GM06990 (cell line): ENCODE measurements around the gene CPT2.

Experiments used
- DNase-seq: peaks from one replicate; pipeline ENCODE4 v3.0.0-alpha.2; 2011; ENCODE audit not compliant: insufficient read length; ENCODE audit errors: extremely low read depth
- H3K27me3 ChIP-seq: replicated peaks from 2 replicates; pipeline ENCODE4 v1.6.0; 2011; ENCODE audit warnings: low read length; ENCODE audit not compliant: control insufficient read depth, insufficient read depth
- H3K36me3 ChIP-seq: 2 replicates; pipeline ENCODE4 v1.5.1; 2011; ENCODE audit warnings: low read length; ENCODE audit not compliant: control insufficient read depth, insufficient read depth
- H3K4me3 ChIP-seq: replicated peaks from 2 replicates; pipeline ENCODE4 v1.5.1; 2011; ENCODE audit warnings: low read depth, mild to moderate bottlenecking, control low read depth, low read length
- CTCF ChIP-seq: IDR thresholded peaks from 2 replicates; pipeline ENCODE4 v1.5.1; 2011; ENCODE audit warnings: low read length, control low read depth, mild to moderate bottlenecking, inconsistent platforms; ENCODE audit not compliant: insufficient read depth, poor library complexity, severe bottlenecking

Gene CPT2

GRCh38 chr1:53220962-53221286 is 24.3 kb downstream of the CPT2 start:
- TF ChIP-seq CTCF = no peak
- no peaks in the 10 kb centered on the region for H3K27me3 ChIP-seq
- H3K4me3 ChIP-seq = peak overlapping the region; percentile 92
- no peak for DNase-seq
- peaks cover 7% of the 10 kb centered on the region for H3K36me3 ChIP-seq

GRCh38 chr1:53237638-53238037 is 41.0 kb downstream of the CPT2 start:
- Histone ChIP-seq H3K4me3 (peak overlapping the region; percentile 85), H3K36me3 (peaks cover 2% of the 10 kb centered on the region; the same call in 1 of the 2 replicates), H3K27me3 (no peaks in the 10 kb centered on the region)
- DNase-seq = no peak
- no peak for TF ChIP-seq CTCF

- no peaks in the 10 kb centered on the region for H3K27me3 ChIP-seq
- TF ChIP-seq CTCF = no peak
These were observed 41.9 kb downstream of the CPT2 start, which contains the start of gene MAGOH for GRCh38 chr1:53238197-53239155. Gene MAGOH (minus strand): TSS chr1:53238518. CDS start chr1:53238448, 70 bp downstream.

GRCh38 chr1:53241828-53242227 is 45.2 kb downstream of the CPT2 start:
- DNase-seq = no peak
- TF ChIP-seq CTCF = no peak
- peaks cover 3% of the 10 kb centered on the region for H3K36me3 ChIP-seq

More at GRCh38 chr1:53238197-53239155, 41.9 kb downstream of the CPT2 start, which contains the start of gene MAGOH:
- Histone ChIP-seq H3K4me3 (peak within 1 kb of the TSS; percentile 85), H3K36me3 (peaks cover 2% of the 10 kb centered on the region; the same call in 1 of the 2 replicates)
- DNase-seq = peak; percentile 94

GRCh38 chr1:53242381-53242780 is 45.8 kb downstream of the CPT2 start:
- no peaks in the 10 kb centered on the region for H3K27me3 ChIP-seq
- no peak for DNase-seq
- TF ChIP-seq CTCF = no peak
- H3K36me3 ChIP-seq = peaks cover 3% of the 10 kb centered on the region
- H3K4me3 ChIP-seq = no peak overlapping the region

More at GRCh38 chr1:53241828-53242227, 45.2 kb downstream of the CPT2 start:
- Histone ChIP-seq H3K4me3 (no peak overlapping the region), H3K27me3 (no peaks in the 10 kb centered on the region)

GRCh38 chr1:53244141-53244540 is 47.5 kb downstream of the CPT2 start:
- Histone ChIP-seq H3K36me3 (peaks cover 5% of the 10 kb centered on the region), H3K4me3 (no peak overlapping the region), H3K27me3 (no peaks in the 10 kb centered on the region)
- DNase-seq = no peak
- TF ChIP-seq CTCF = no peak
